ENCODE measurements around the gene CCDC190.
"Not testable (repeated sequence)": the region's sequence is repeated elsewhere in the genome, so short reads cannot be mapped to it uniquely, and the experiment has no call there.

The CCDC190 gene

GRCh38 chr1:162823771-162824525, 37.0 kb downstream of the CCDC190 start:
- no peak for DNase-seq

GRCh38 chr1:162823231-162823630, 37.7 kb downstream of the CCDC190 start:
- no peak for DNase-seq

- peak; percentile 60 for DNase-seq
Observed at GRCh38 chr1:162822391-162823200, 38.4 kb downstream of the CCDC190 start.

- DNase-seq = not testable (repeated sequence)
Observed at GRCh38 chr1:162818666-162819065, 42.3 kb downstream of the CCDC190 start.

GRCh38 chr1:162818136-162818535, 42.8 kb downstream of the CCDC190 start:
- DNase-seq = not testable (repeated sequence)

GRCh38 chr1:162812357-162812756, 48.6 kb downstream of the CCDC190 start:
- not testable (repeated sequence) for DNase-seq

- not testable (repeated sequence) for DNase-seq
Observed at GRCh38 chr1:162807503-162807902, 53.5 kb downstream of the CCDC190 start.
